ENCODE data around the gene PBX4. TPM values are rescaled to one million over a fixed set of nuclear protein-coding genes. Genes with fewer than 3 reads are reported as not detected.
A peak's percentile ranks its signal among the peaks of the same experiment; 100 is the strongest.

Gene PBX4
- total RNA-seq, 1 donor from 2014 or later: 0.93 TPM

- Histone ChIP-seq H2AFZ (ENCODE audit: low read depth, low read length) (peak overlapping the region; percentile 56), H3K4me2 (ENCODE audit: low read length) (peak overlapping the region; percentile 62), H3K36me3 (ENCODE audit: insufficient read depth, low read length) (no peaks in the 10 kb centered on the region), H3K4me3 (ENCODE audit: insufficient read depth, low read depth, low read length) (no peak overlapping the region), H3K4me1 (ENCODE audit: insufficient read depth, low read length) (peaks cover 4% of the 10 kb centered on the region), H3K27me3 (ENCODE audit: insufficient read depth, low read length) (peaks cover 22% of the 10 kb centered on the region), H4K20me1 (ENCODE audit: insufficient read depth, low read length) (no peaks in the 10 kb centered on the region), H3K27ac (ENCODE audit: low read depth, low read length) (no peak overlapping the region), H3K9ac (ENCODE audit: low read length) (no peak overlapping the region), H3K79me2 (ENCODE audit: insufficient read depth, low read length) (no peaks in the 10 kb centered on the region), H3K9me3 (ENCODE audit: insufficient read depth, low read depth, low read length) (no peaks in the 10 kb centered on the region)
- FAIRE-seq (no peak), DNase-seq (ENCODE audit: low read depth) (peak; percentile 35)
- H3K27ac Mint-ChIP-seq (ENCODE audit: unreplicated experiment): no peak overlapping the region
- peaks cover 11% of the 10 kb centered on the region for H3K27me3 Mint-ChIP-seq (ENCODE audit: low read depth, unreplicated experiment)
- TF ChIP-seq CTCF (IDR thresholded peaks at IDR 0.05; ENCODE audit: insufficient read depth, low read depth, low read length) (no peak), EZH2 (IDR thresholded peaks at IDR 0.05; ENCODE audit: insufficient read depth, low read length) (no peak)
- peaks cover 2% of the 10 kb centered on the region for H3K9me3 Mint-ChIP-seq (ENCODE audit: unreplicated experiment)
- H3K36me3 Mint-ChIP-seq (ENCODE audit: low read depth, unreplicated experiment): peaks cover 5% of the 10 kb centered on the region
- no peak overlapping the region for H3K4me3 Mint-ChIP-seq (ENCODE audit: unreplicated experiment)
- peaks cover 7% of the 10 kb centered on the region for H3K4me1 Mint-ChIP-seq (ENCODE audit: low read depth, unreplicated experiment)
Observed at GRCh38 chr19:19540064-19540714, 78.3 kb downstream of the PBX4 start.

GRCh38 chr19:19539698-19540063, 78.8 kb downstream of the PBX4 start:
- TF ChIP-seq CTCF (IDR thresholded peaks at IDR 0.05; ENCODE audit: insufficient read depth, low read depth, low read length) (no peak), EZH2 (IDR thresholded peaks at IDR 0.05; ENCODE audit: insufficient read depth, low read length) (no peak)
- FAIRE-seq: no peak
- Mint-ChIP-seq H3K27me3 (ENCODE audit: low read depth, unreplicated experiment) (peaks cover 11% of the 10 kb centered on the region), H3K36me3 (ENCODE audit: low read depth, unreplicated experiment) (peaks cover 5% of the 10 kb centered on the region), H3K4me1 (ENCODE audit: low read depth, unreplicated experiment) (peaks cover 7% of the 10 kb centered on the region), H3K9me3 (ENCODE audit: unreplicated experiment) (peaks cover 2% of the 10 kb centered on the region), H3K27ac (ENCODE audit: unreplicated experiment) (no peak overlapping the region), H3K4me3 (ENCODE audit: unreplicated experiment) (no peak overlapping the region)
- H3K27me3 ChIP-seq (ENCODE audit: insufficient read depth, low read length): peaks cover 22% of the 10 kb centered on the region
- H3K27ac ChIP-seq (ENCODE audit: low read depth, low read length): no peak overlapping the region
- peak overlapping the region; percentile 56 for H2AFZ ChIP-seq (ENCODE audit: low read depth, low read length)
- H4K20me1 ChIP-seq (ENCODE audit: insufficient read depth, low read length): no peaks in the 10 kb centered on the region
- no peak overlapping the region for H3K9ac ChIP-seq (ENCODE audit: low read length)
- H3K4me1 ChIP-seq (ENCODE audit: insufficient read depth, low read length): peaks cover 4% of the 10 kb centered on the region
- no peak overlapping the region for H3K4me2 ChIP-seq (ENCODE audit: low read length)
- H3K9me3 ChIP-seq (ENCODE audit: insufficient read depth, low read depth, low read length): no peaks in the 10 kb centered on the region
- no peaks in the 10 kb centered on the region for H3K36me3 ChIP-seq (ENCODE audit: insufficient read depth, low read length)
- DNase-seq (ENCODE audit: low read depth): no peak
- no peaks in the 10 kb centered on the region for H3K79me2 ChIP-seq (ENCODE audit: insufficient read depth, low read length)
- no peak overlapping the region for H3K4me3 ChIP-seq (ENCODE audit: insufficient read depth, low read depth, low read length)

- peak overlapping the region; percentile 20 for H3K4me3 Mint-ChIP-seq (ENCODE audit: unreplicated experiment)
- peaks cover 8% of the 10 kb centered on the region for H3K36me3 Mint-ChIP-seq (ENCODE audit: low read depth, unreplicated experiment)
Observed at GRCh38 chr19:19538785-19539166, 79.7 kb downstream of the PBX4 start.

More at GRCh38 chr19:19538785-19539166, 79.7 kb downstream of the PBX4 start:
- no peaks in the 10 kb centered on the region for H3K9me3 ChIP-seq (ENCODE audit: insufficient read depth, low read depth, low read length)
- H3K4me1 ChIP-seq (ENCODE audit: insufficient read depth, low read length): peaks cover 4% of the 10 kb centered on the region
- no peak overlapping the region for H3K4me3 ChIP-seq (ENCODE audit: insufficient read depth, low read depth, low read length)
- Mint-ChIP-seq H3K4me1 (ENCODE audit: low read depth, unreplicated experiment) (peaks cover 13% of the 10 kb centered on the region), H3K9me3 (ENCODE audit: unreplicated experiment) (peaks cover 2% of the 10 kb centered on the region), H3K27ac (ENCODE audit: unreplicated experiment) (peak overlapping the region; percentile 34), H3K27me3 (ENCODE audit: low read depth, unreplicated experiment) (peaks cover 17% of the 10 kb centered on the region)
- FAIRE-seq: no peak
- H4K20me1 ChIP-seq (ENCODE audit: insufficient read depth, low read length): peaks cover 5% of the 10 kb centered on the region
- peak overlapping the region; percentile 72 for H3K4me2 ChIP-seq (ENCODE audit: low read length)
- DNase-seq (ENCODE audit: low read depth): no peak
- H3K9ac ChIP-seq (ENCODE audit: low read length): no peak overlapping the region
- H3K79me2 ChIP-seq (ENCODE audit: insufficient read depth, low read length): no peaks in the 10 kb centered on the region
- no peak overlapping the region for H3K27ac ChIP-seq (ENCODE audit: low read depth, low read length)
- TF ChIP-seq CTCF (IDR thresholded peaks at IDR 0.05; ENCODE audit: insufficient read depth, low read depth, low read length) (no peak), EZH2 (IDR thresholded peaks at IDR 0.05; ENCODE audit: insufficient read depth, low read length) (no peak)
- H3K36me3 ChIP-seq (ENCODE audit: insufficient read depth, low read length): no peaks in the 10 kb centered on the region
- H3K27me3 ChIP-seq (ENCODE audit: insufficient read depth, low read length): peaks cover 22% of the 10 kb centered on the region
- no peak overlapping the region for H2AFZ ChIP-seq (ENCODE audit: low read depth, low read length)

Measured in astrocyte (in vitro differentiated cells and primary cell).